GM19023 (cell line): ENCODE results near the gene ETV6.

Experiments
- ATAC-seq: cut with Tn5 transposase; IDR thresholded peaks from one replicate; pipeline ENCODE4 v1.9.1; 2021; ENCODE audit warnings: mild to moderate bottlenecking, moderate library complexity; ENCODE audit not compliant: unreplicated experiment

The ETV6 gene

DNA sequence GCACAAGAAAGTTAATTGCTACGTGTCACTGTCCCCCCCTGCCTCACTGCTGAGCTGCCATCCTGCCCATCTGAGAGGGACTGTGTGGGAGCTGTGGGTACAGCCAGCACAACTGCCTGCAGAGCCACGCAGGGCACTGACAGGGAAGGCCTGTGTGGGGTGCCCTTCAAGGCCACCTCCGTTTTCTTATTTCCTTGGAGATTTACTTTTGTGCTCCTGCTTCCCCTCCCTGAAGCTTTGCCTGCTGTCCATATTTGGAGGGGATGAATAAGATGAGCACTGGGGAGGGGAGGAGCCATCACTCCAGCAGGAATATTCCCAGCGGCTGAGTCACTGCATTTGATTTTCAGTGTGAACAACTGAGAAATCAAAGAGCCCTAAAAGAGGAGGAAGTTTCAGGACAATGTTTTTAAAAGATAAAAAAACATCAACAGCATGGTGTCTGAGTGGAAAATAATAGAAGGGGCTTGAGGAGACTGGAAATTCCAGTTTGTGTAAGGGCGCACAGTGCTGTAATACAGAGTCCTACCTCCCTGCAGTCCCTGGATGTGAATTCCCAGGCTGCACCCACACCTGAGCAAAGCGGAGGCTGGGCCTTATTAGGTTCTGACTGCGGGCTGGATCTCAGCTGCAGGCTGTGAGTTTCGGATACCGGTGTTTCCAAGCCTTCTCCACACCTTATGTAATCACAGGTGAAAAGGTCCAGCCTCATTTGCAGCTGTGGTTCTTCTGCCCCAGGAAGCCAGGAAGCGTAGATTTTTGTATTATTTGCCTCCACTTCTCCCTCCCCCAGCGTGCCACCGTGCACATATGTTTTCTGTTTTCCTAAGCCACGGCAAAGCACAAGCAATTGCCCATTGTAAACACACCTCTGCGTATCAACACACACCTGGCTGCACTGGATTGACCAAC, 228.7 kb downstream of the ETV6 start:
- no peak for ATAC-seq

DNA sequence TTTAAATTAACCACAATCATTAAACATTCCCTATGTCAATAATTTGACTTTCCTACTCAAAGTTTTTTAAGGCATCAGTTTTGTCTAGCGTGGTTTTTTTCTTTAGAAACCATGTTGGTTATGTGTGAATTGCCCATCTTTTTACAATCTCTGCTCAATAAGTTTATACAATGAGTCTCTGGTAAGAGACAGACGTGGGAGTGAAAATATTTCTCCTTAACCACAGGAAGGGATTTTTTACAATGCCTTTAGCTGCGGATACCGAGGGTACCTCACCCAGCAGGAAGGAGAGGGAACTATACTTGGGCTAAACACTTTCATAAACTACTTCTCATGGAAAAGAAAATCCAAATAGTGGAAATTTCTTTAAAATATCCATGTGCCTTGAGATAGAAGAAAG, 229.8 kb downstream of the ETV6 start:
- no peak for ATAC-seq

DNA sequence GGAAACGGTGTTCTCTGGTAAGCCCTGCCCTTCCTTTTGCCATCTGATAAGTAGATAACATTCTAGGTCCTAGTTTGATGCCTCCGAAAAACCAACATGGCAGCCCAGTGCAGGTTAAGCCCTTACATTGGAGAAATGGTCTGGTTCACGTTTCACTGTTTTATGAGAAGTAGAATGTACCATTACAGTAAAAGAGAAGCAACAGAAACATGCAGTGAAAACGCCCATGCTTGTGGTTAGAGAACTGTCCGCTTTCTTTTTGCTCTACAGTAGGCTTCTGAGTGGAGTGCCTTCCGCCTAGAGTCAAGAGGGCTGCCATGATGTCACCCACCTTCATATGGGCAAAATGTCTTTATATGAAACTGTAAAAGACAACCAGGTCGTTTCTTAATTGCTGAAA, 230.9 kb downstream of the ETV6 start:
- no peak for ATAC-seq

DNA sequence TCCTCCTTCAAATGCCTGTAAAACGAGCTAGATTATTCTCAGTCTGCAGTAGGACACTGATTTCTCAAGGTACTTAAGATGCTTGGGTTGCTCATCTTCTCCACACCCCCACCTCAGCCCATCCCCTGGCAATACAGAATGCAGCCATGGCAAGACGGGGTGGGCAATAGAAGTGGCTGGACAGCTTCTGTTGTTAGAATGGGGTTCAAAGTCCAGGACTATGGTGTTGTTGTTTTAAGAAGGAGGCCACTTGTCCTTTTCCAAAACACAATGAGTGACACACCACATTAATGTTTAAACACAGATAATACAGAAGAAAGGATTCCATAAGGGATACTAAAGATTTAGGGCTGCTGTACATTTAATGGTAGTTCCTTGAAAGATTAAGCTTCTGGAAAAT, 232.4 kb downstream of the ETV6 start:
- ATAC-seq: no peak

DNA sequence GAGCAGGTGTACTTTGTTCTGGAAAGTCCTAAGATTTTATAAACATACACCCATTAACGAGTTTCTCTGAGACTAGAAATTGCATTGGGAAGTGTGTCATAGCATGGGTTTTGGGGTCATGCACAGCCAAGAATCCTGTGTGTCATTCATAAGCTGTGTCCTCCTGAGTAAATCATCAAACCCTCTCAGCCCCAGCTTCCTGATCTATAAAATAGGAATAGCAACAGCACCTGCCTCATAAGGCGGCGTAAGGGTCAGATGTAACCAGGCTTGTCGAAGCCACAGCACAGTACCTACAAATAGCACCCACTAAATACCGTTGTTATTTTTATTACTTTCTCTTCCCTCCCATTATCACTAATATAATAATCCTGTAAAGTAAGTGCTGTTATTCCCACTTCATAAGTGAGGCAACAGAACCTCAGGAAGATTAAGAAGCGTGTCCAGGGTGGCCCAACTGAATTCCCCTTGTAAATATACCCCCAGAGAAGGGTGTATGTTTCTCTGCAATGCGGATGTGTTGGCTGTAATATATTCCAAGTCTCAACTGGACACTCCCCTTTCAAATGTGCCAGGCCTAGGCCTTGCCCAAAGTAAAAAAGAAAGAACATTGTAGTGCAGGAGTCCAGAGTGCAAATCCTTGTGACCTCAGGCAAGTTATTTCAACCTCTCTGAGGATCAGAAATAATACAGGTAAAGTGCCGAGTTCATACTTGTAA, 233.0 kb downstream of the ETV6 start:
- ATAC-seq: no peak

DNA sequence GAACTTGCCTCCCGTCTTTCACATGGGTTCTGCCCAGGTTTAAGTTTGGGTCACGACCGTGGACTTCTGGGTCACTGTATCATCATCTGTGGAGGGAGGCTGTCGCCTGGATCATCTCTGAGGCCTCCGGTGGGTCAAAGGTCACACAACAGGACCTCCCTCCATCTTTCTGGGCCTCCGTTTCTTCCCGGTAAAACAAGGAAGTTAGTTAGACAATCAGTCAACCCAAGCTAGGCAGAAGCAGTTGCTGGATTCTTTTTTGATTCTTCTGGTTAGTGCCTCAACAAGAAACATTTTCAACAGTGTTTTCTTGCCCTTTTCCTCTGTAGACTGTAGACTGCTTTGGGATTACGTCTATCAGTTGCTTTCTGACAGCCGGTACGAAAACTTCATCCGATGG, 234.6 kb downstream of the ETV6 start:
- no peak for ATAC-seq

DNA sequence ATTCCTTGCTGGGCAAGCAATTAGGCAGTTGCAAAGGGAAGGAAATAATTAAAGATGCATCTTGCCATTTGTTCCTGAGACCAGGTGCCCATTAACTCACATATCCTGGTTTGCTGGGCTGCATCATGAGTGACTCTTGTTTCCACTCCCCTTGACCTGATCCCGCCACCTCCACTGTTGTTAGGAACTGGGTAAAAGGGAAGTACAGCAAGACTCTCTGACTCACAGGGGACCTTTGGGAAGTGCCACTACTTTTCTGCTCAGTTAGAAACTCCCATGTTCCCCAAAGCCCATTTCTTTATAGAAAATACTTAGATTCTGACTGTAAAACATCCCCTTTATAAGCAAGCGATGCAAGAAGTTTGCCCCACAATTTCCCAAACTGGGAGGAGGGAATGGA, 235.2 kb downstream of the ETV6 start:
- no peak for ATAC-seq

DNA sequence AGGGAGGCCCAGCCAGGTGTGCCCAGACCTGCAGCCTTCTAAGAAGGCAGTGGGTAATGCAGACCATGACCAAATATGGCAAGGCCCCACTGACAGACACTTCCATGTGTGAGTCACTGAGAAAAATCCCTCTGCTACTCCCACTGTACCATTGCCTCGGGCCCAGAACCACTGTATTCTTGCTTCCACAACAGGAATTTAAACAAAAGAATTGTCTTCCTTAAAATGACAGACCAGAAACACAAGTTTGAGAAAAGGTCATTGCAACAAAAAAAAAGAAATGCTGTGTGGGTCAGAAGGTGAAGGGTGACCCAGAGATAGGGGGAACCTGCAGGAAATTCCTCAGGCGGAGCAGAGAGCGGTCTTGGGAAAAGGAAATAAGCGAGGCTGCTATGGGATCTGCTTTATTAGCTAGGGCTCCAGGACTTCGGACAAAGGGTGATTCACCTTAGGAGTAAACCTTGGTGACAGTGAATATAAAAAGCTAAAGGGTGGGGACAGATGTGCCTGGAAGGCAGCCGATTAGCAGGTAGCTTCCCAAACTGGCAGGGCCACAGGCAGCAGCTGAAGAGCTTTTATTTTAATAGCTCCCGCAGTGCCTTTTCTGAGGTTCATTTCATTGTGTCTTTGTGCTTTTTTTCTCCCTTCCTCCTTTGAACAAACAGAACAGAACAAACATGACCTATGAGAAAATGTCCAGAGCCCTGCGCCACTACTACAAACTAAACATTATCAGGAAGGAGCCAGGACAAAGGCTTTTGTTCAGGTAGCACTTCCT, 236.0 kb downstream of the ETV6 start:
- no peak for ATAC-seq

DNA sequence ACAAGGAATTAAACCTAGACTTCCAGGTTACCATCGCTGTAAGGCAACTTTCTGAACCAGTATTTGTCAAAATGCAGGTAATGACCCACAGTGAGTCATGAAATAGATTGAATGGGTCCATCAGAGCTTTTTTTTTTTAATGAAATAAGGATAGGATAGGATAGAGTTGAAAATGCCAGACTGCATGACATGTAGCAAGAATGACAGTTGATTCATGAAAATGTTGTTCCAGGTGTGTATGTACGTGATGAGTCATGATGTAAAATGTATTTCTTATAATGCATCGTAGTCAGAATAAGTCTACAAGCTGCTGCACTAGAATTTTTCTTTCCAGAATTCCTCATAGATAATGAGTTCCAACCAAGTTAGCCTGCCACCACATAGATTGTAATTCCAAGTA, 236.9 kb downstream of the ETV6 start:
- no peak for ATAC-seq

DNA sequence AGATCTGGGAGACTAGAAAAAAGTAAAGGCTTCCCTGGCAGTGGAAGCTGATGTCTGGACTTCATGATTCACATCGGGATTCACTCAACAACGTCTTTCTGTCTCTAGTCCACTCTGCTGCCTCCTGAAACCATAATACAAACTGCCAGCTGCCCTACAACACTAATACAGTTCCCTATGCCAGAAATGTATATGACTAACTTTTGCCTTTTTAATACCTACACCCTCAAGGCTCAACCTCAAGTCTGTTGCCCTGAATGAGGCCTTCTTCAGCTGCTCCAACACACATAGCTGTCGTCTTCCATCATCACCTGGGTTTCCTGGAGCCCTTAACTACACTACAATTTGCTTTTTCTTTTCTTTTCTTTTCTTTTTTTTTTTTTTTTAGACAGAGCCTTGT, 238.6 kb downstream of the ETV6 start:
- ATAC-seq: no peak

DNA sequence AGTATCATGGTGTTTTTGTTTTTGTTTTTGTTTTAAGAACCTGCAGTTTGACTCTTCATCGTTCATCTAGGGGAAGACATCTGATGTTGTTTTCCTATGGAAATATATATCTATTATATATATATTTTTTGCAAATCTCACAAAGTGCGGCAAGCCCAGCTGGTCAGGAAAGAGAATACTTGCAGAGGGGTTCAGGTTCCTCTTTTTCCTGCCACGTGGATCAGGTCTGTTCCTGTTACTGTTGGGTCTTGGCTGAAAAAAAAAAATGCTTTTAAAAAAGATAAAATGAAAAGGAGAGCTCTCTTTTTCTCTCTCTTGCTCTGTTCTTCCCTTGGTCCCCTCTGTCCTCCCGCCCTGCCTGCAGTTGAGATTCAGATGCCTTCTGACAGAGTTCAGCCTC, 241.9 kb downstream of the ETV6 start:
- no peak for ATAC-seq

DNA sequence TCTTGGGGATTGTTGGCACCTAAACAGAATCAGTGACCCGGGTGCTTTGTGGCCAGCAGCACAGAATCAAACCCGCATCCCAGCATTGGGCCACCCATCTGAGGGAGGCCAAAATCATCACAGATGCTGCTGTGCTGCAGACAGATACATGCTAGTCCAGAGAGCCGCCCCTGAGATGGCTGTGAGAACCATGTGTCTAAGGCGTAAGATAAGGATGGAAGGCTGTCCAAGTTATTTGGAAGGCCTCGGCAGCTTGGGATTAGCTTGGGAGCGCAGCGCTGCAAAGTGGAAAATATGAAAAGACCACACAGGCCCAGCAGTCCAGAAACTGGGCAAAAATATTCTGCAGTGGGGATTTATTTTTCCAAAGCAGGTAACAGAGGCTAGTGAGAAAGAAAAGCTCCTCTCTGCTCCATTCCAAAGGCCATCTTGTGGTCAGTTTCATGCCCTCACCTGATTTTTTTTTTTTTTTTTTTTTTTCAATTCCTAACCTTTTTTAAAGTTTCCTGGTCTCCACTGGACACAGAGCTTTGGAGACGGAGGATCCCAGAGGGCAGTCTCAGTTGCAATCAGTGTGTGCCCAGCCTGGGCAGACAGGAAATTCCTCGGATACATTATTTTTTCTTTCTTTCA, 242.4 kb downstream of the ETV6 start:
- ATAC-seq: no peak

DNA sequence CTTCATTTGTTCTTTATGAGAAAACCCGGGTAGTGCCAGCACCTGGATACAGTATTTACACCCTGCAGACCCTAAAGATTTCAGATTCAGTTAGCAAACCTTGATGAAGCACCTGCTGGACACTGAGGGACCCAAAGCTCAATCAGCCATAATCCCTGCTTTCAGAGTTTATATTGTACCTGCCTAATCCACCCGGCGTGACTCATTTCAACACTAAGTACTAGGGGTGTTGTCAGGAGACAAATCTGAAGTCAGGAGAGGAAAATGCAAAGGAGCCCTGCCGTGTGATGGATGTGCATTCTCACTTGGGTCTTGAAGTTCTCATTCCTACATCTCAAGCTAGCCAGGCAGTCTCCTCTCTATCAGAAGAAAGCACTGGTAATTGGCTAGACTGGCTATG, 244.5 kb downstream of the ETV6 start:
- no peak for ATAC-seq

DNA sequence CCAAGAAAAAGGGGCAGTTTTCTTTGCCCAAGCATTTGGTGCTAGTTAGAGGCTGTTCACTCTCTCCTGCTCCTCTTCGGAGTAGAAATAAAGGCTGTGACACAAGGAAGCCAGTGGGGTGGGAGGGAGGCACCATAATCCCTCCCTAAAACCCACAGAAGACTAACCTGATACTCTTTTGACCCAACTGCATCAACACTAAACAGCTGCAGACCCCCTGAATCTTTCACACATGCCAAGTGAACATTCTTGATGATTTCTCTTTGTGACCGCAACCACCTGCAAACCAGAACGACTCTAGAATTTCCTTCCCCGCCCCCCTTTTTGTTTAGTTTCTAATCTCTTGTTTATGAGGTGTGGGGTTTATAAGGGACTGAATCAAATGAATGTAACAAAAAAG, 245.4 kb downstream of the ETV6 start:
- no peak for ATAC-seq

DNA sequence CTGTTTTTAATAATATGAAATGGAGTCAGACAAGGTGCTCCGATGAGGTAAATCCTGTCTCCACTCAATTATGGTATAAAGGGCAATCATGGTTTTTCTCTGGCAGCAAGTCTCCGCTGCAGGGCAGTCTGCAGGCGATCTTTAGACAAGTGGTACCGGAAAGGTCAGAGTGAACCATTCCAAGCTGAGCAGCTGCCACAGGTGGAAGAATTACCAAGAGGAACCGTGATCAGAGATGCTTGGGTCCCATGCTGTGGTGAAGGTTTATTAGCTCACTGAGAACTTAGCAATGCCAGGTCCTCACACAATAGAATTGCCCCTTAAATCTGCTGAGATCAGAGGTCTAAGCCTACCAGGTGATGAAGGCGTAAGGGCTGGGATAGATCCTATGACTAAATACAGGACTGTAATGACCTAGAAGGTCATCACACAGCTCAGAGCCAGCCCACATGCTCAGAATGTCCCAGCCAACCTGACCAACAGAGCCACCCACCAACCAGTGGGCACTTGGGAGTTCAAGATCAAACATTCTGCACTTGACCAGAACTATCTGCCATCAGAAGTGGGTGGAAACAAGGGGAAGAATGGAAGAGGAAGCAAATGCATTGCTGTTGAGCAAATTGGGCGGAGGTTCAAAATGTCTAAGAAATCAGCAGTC, 246.1 kb downstream of the ETV6 start:
- ATAC-seq: no peak

DNA sequence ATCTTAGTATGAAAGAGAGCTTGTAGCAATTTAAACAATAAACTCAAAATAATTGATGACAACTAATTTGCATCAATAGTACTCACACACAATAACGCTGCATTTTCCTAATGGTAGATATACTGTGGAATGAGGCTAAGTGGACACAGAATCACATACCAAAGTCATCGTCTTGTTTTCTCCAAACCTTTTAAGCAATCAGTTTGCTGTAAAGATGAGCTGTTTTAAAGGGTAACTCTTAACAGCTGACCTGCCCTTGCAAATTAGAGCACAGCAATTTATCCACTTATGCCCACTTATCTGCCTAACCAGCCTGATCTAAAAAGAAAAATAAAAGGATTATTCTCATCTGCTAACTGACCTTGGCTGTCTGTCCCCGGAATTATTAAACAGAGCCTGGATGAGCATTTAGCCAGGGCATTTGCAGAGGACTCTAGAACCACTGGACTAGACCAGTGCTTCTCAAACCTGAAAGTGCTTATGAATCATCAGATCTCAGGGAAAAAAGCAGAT, 247.0 kb downstream of the ETV6 start:
- ATAC-seq: no peak

DNA sequence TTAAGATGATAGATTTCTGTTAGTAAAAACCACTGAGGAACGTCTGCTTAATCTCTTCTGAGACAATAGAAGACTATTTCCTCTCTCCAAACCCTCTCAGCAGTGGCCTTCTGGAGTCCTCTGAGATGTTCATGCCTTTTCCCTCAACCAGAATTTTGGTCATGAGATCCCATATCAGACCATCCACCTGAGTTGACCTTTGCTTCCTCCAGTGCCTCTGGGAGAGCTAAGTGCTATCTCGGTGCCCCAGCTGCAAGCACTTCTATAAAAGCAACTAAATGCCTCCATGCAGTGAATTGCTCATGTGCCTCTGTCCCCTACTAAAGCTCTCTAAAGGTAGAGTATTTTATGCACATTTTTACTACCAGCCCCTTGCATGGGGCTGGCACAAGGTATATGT, 248.4 kb downstream of the ETV6 start:
- no peak for ATAC-seq

DNA sequence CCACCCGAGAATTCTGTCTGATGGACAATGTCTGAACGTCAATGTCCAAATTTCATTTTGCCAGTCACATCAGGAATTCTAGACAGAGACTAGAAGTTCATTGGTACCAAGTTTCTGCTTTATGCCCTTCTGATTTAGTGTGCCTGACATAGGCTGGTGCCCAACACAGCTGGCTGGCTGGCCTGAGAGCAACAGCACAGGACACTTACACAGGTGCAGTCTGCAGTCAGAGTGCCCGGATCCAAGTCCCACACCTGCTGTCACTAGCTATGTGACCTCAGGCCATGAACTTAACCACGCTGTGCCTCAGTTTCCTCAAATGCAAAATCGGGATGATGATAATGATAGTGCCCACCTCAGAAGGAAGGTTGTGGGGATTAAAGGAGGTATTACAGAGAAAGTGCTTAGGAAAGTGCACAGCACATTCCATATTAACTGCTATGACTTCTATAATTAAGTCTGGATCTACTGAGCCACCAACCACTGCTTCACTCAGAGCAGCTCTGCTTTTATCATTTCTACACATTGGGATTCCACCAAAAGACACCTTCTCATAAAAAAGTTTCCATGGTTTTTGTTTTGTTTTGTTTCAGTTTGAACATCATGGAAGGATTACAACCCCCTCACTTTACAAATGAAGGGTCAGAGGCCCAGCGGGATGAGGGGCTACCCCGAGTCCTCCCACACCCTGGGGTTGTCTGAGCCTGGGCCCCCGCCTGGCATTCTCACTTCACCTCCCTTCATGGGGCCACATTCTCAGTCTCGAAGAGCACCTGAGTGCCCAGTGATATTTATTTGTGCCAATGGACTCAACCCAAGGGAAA, 252.4 kb downstream of the ETV6 start:
- no peak for ATAC-seq

DNA sequence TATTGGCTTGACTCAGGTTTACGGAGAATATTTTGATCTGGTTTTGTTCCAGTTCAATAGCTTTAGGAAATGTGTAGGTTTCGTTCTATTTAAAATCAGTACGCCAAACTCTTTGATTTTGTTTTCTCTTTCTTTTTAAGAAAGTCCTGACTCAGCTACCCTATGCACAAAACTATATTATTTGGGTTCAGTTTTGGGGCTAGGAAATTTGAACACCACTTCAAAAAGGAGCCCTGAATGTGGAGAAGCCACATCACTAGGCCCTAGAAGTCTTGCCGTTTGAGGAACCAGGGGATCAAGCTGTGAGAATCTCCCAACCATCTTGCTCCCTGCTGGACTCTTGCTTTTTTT, 253.0 kb downstream of the ETV6 start:
- no peak for ATAC-seq

DNA sequence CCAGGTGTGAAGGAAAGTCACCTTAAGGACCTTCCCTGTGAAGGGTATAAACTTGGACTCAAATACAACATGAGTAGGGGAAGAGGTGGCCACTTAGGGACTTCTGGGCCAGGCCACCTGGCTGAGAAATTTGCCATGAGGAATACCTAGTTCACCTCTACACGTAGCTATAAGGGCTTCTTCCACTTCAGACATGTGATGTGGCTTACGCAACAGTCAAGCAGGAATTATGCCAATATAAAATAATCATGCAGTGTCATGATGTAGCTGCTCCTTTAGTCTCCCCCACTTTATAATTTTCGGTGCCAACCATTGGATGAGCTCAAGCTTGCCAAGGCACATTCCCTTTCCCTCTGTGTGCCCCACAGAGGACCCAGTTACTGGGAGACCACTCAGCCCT, 254.7 kb downstream of the ETV6 start:
- ATAC-seq: no peak
